ENCODE data around the gene DDX27.
"Not testable (repeated sequence)": the region's sequence is repeated elsewhere in the genome, so short reads cannot be mapped to it uniquely, and the experiment has no call there.

DDX27 gene, protein sequence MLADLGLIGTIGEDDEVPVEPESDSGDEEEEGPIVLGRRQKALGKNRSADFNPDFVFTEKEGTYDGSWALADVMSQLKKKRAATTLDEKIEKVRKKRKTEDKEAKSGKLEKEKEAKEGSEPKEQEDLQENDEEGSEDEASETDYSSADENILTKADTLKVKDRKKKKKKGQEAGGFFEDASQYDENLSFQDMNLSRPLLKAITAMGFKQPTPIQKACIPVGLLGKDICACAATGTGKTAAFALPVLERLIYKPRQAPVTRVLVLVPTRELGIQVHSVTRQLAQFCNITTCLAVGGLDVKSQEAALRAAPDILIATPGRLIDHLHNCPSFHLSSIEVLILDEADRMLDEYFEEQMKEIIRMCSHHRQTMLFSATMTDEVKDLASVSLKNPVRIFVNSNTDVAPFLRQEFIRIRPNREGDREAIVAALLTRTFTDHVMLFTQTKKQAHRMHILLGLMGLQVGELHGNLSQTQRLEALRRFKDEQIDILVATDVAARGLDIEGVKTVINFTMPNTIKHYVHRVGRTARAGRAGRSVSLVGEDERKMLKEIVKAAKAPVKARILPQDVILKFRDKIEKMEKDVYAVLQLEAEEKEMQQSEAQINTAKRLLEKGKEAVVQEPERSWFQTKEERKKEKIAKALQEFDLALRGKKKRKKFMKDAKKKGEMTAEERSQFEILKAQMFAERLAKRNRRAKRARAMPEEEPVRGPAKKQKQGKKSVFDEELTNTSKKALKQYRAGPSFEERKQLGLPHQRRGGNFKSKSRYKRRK

GRCh38 chr20:49219091-49219923 is at the start of gene DDX27:
DDX27 (plus strand) TSS chr20:49219416; CDS start chr20:49219449, 33 bp downstream.
- DNase-seq (peak; percentile 96), ATAC-seq (peak; percentile 93)

- no peak for DNase-seq
- ATAC-seq: no peak
Measured at GRCh38 chr20:49169547-49169946, 49.7 kb upstream of the DDX27 start.

DNA sequence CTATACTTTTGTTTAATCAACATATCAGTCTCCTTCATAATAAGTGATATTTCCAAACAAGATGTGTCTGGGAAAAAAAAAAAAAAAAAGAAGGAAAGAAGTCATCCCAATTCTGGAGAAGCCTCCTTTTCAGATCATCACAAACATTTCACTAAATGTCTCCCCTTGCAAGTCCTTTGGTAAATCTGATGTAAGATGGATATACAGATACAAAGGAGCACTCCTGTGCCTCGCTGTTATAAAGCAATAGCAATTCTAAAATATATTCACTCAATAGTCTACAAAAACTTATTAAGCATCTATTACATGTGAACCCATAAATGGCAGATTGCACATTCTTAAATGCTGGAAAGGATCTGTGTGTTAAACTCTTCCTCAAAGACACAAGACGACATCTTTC is 48.5 kb upstream of the DDX27 start:
- no peak for DNase-seq
- no peak for ATAC-seq

DNA sequence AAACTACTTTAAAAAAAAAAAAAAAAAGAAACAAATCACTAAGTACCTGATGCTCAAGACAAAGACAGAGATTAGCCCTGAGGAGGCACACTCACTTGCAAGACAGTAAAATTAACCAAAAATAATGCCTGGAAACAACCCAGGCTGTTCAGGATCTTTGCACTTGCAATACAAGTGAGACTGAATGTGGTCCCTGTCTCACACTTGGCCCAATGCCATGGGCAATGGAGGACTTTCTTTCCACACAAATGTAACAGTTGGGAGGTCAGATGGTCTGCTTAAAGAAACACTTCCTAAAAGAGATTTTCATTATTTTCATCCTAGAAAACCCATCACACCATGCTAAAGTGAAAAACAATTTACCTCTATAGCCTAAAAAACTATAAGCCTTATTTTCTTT is 47.3 kb upstream of the DDX27 start:
- no peak for DNase-seq
- no peak for ATAC-seq

GRCh38 chr20:49172413-49172812 is 46.8 kb upstream of the DDX27 start:
- ATAC-seq (no peak), DNase-seq (no peak)

GRCh38 chr20:49174183-49174582 is 45.0 kb upstream of the DDX27 start:
- no peak for ATAC-seq
- DNase-seq: no peak

DNA sequence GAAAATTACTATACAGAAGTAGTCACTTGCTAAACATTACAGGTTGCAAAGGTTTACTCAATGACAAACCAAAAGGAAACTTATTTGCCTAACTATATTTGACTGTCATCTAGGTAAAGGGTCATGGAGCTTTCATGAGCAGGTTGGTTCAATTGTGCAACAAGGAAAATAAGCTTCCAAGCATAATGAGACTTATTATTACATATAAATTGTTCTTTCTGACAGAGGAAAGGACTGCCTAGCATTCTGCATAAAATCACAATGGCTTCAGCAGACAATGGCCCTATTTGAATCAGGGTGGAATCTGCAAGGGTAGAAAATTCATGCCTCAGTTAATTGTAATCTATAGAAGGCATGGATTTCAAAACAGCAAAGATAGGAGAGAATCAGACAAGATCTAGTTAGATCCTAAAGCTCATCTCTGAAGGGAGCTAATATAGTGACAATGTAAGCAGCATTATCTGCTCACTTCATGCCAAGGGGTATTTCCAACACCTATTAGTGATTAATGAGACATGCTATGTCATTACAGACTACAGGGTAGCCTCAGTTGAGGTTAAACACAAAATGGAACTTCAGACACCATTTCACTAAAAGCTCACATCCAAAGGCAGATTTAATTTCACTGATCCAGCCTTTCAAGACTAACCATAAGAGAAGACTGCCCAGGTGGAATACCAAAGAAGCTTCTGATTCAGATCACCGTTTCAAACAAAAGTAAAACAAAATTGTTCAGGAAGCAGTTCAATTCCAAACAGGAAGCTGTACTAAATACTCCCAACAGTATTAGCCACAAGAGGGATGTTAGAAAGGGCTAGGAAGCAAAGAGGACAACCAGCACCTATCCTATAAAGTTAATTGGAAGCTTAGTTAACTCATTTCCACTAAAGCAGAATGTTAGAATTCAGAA is 39.6 kb upstream of the DDX27 start:
- ATAC-seq (peak; percentile 36), DNase-seq (no peak)

DNA sequence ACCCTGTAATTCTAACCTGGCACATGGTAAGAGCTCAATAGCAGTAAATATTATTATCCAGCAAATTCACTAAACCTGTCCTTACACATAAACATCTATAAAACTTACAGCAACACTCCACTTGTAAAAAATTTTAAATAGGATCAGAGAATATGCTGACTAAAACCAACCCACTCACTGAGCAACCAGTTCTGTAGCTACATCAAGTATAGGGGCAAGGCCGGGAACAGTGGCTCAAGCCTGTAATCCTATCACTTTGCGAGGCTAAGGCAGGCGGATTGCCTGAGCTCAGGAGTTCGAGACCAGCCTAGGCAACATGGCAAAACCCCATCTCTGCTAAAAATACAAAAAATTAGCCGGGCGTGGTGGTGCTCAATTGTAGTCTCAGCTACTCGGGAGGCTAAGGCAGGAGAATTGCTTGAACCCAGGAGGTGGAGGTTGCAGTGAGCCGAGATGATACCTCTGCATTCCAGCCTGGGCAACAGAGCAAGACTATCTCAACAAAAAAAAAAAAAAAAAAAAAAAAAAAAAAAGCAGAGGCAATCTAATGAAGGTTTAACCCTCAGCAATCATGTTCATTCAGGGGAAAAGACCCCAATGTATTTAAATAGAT is 37.8 kb upstream of the DDX27 start:
- DNase-seq: no peak
- no peak for ATAC-seq

GRCh38 chr20:49183444-49183843 is 35.8 kb upstream of the DDX27 start:
- no peak for DNase-seq

DNA sequence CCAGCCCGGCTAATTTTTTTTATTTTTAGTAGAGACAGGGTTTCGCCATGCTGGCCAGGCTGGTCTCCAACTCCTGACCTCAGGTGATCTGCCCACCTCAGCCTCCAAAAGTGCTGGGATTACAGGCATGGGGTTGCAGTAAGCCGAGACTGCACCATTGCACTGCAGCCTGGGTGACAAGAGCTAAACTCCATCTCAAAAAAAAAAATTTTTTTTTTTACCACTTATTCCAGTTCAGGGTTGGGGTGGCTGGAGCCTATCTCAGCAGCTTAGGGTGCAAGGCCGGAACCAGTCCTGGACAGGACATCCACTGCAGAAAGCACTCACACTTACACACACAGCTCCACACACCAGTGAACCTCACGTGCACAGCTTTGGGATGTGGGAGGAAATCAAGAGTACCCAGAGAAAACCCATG is 35.1 kb upstream of the DDX27 start:
- ATAC-seq, DNase-seq: not testable (repeated sequence)

More at GRCh38 chr20:49183444-49183843, 35.8 kb upstream of the DDX27 start:
- ATAC-seq: no peak

- ATAC-seq (no peak), DNase-seq (no peak)
Measured at GRCh38 chr20:49184691-49185070, 34.5 kb upstream of the DDX27 start.

- DNase-seq: no peak
Measured at GRCh38 chr20:49185071-49185761, 34.0 kb upstream of the DDX27 start.

DNA sequence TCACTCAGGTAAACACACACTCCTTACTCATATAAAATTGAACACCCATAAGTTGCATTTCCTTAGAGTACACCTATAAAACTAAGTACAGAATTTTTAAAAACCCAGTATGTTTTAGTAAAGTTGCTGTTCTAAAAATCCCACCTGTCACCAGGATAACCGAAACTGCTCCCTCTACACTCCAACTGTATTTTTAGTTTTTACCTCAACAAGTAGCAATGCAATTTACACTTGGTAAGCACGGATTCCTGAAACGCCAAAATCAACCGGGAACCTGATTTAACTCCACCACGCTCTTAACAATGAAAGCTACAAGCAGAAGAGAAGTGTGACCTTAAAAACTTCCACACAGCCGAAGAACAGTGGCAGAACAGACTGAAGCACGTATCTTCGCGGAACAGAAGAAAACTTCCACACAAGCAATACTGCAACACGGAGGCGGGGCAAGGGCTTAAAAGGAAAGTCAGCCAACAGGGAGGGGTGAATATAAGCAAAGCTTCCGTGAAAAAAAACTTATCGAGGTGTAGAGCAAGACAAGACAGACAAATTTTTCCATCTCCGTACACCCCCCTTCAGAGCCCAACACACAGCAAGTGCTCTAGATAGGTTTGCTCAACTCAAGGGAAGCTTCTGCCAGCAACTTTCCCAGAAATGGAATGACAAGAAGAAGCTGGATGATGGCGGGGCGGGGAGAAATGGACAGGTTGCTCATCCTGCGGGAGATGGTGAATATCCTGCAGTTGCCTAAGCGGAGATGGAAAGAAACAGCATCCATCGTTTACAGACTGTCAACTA is 32.5 kb upstream of the DDX27 start:
- DNase-seq (peak; percentile 69), ATAC-seq (peak; percentile 42)

More at GRCh38 chr20:49185071-49185761, 34.0 kb upstream of the DDX27 start:
- ATAC-seq: no peak

DNA sequence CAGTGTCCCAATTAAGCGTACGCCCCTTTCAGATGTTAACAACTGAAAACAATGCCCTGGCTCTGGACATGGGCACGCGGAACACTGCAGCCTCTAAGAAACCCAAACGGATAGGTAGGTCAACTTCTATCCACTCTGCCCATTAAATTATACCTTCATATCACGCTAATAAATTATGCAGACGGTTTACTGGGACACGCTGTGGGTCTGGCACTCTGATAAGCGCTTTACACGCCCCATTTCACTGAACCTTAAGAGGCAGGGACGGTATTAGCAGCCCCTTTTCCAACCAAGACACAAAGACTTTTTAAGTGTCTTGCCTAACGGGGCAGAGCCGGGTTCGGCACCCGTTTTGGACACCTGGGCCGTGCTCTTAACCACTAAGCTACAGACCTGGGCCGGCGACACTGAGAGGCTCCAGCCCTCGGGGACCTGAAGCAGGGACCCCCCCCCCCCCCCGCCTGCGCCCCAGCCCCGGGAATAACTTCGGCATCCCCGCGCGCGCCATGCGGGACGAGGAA is 31.8 kb upstream of the DDX27 start:
- ATAC-seq (no peak), DNase-seq (no peak)

- DNase-seq: peak; percentile 95
- peak; percentile 98 for ATAC-seq
Measured at GRCh38 chr20:49187851-49188641, 31.2 kb upstream of the DDX27 start, which contains the start of gene STAU1. STAU1 (minus strand) TSS chr20:49188334; CDS start chr20:49166201, 22,133 bp downstream.

- ATAC-seq, DNase-seq: not testable (repeated sequence)
Measured at GRCh38 chr20:49192944-49193518, 26.2 kb upstream of the DDX27 start.

DNA sequence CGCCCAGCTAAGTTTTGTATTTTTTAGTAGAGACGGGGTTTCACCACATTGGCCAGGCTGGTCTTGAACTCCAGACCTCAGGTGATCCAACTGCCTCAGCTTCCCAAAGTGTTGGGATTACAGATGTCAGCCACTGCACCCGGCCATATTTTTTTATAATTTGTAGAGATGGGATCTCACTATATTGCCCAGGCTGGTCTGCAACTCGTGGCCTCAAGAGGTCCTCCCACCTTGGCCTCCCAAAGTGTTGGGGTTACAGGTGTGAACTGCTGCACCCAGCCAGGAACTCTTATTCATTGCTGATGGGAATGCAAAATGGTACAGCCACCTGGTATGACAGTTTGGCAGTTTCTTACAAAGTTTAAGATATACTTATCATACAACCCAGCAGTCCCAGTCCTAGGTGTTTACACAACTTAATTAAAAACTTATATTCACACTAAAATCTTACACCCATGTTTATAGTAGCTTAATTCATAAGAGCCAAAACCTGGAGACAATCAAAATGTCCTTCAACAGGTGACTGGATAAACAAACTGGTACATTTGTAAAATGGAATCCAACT is 19.4 kb upstream of the DDX27 start:
- ATAC-seq: no peak
- no peak for DNase-seq
